Inflammatory macrophage treated with lipopolysaccharide for 4 hours (primary cell): ENCODE results near the gene FAM163B.

Experiments
- DNase-seq: peaks from one replicate; pipeline ENCODE4 v3.0.0-alpha.2; 2020

FAM163B gene

DNA sequence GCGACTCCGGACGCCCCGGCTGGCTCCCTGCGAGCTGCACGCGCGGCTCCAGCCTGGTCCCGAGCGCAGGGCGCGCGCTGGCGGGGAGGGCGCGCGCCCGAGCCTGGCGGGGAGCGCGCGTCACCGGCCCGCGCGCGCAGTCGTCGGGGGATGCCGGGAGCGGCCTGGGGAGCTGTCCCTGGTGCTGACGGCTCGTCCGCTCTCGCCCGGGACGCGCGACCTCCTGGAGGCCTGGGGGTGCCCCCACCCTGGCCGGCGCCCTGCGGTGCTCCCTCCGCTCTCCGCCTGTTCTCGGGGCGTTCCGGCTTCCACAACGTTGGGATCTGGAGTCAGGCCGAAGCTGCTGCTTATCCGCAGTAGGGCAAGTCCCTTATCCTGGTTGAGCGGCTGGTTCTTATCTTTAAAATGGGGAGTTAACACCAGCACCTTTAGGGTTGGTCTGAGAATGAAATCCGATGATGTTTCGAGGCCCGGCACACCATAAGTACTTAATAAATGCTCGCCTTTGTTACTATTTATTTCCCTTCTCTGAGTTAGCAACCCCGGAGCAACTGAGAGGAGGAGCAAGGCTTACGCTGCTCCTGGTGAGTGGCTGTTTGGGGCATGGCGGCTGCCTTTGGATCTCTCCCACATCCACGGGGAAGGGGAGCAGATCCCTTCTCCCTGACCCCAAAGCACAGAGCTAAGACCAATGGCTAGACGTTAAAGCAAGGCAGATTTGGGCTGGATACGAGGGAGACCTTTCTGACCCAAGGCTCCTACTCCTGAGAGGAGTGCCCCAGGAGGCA, at the start of gene FAM163B:
Gene FAM163B, minus strand, starts transcription at position 79 of the 788 bp plus-strand sequence. CDS start 29,166 bp downstream, outside the sequence.
- no peak for DNase-seq

DNA sequence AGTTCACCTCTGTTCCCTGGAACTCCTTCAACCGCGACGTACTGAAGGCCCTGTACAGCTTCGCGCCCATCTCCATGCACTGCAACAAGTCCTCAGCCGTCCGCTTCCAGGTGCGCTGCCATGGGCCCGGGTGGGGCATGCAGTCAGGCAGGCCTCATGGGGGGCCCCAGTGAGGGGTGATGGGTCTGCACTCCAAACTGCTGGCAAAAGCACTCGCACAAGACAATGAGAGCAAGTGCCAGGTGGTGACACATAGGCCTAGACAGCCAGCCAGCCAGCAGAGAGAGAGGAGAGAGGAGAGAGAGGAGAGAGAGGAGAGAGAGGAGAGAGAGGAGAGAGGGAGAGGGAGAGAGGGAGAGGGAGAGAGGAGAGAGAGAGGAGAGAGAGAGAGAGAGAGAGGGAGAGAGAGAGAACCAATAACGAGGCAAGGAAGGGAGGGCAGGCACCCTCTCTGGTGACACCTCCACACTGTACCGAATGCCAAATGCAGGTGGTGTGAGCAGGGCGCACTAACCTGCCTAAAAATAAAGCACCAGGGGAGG, 48.0 kb upstream of the FAM163B start:
- DNase-seq, result no peak

DNA sequence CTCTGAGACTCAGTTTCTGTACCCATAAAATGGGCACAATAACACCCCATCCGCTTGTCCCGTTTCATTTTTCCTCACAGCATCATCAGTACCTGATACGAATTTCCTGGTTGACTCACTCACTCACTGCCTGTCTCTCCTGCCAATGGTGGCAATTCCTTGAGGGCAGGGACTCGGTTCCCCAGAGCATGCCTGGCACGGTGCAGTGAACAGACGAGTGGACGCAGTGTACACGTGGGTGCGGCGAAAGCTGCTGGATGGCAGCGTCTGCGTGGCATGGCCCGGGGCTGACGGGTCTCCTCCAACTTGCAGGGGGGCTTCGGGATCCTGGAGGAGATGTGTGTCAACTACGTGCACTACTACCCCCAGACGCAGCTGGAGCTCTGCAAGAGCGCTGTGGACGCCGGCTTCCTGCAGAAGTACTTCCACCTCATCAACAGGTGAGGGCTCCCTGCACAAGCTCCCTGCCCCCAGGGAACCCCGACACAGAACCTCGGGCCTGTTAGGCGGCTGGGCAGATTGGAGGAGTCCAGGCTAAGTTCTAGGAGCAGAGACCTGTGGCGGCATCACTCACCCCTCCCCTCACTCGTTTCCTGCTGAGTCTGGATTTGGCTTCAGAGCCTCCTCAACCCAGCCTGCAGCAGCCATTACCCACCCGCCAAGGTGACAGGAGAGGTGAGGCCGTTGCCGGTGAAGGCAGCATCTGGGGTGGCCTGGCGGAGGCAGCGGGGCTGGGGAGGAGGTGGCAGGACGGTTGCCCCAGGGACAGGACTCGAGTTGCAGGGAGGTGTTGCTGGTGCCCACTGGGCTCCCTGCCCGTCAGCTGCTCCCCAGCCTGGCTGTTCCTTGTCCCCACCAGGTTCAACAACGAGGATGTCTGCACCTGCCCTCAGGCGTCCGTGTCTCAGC, 47.3 kb upstream of the FAM163B start:
- DNase-seq, result no peak

DNA sequence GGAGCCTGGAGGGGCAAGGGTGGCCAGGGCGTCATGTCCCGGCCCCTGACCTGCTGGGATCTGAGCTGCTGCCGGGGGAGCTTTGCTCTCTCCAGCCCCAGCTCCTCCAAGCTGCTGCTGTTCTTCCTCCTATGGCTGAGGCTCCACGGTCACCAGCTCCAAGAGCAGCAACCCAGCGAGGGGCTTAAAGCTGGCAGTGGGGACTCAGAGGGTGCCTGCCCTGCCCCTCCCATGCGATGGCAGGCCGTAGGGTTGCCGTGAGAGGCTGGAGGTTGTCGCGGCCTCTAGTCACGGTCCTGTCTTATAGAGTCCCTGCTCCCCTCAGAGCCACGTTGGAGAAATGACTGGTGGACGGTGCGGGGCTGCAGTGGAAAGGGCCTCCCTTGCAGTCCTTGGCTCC, 46.5 kb upstream of the FAM163B start:
- DNase-seq, result no peak

DNA sequence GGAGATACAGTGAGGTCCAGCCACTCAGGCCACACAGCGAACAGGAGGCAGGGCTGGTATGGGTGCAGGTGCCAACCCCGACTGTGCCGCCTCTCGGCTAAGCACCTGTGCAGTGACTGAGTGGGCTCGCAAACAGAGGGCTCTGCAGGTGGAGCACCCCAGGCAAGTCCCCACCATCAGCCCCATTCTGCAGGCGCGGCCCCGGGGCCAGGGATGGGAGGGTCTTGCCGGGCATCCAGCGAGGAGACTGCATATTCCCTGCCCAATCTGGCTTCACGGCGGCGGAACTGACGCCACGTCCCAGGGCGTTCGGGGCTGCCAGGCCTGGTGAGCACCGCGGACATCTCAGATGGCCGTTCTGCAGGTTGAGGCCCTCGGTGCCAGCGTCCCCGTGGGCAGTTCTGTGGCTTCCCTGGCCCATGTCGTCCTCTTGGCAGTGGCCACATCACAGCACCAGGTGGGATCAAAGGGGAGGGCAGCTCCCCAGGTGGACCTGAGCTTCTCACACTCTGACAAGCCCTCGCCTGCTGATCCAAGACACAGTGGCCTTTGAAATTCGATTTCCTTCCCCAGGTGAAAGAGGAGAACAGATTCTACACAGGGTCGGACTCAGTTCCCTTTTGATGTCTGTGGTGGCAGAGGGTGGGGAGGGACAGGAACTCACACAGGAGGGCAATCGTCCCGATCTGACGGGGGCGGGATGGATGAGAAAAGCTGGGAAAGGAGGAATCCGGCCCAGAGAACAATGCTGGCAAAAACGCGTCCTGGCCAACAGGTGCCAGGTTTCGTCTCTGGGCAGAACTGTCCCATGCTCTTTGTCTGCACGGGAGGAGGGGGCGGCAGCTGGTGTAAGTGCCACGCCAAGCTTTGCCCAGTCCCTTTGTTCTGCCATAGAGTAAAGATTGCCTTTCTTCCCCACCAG, 45.8 kb upstream of the FAM163B start:
- DNase-seq, result no peak

DNA sequence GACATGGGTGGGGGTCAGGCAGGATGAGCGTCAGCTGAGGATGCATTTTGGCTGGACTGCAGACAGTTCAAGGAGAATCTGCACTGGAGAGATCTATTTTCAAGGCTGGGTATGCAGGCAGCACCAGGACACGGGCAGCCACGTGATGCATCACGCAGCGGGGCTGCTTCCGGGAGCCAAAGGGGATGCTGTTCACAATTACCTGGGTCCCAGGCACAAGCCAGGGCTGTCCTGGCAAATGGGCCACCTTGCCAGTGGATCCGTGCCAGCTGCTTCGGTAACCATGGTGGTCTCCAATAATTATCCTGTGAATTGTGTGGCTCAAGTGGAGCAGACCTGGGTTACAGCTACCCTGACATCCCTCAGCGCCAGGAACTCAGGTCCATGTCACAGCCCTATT, 44.4 kb upstream of the FAM163B start:
- no peak for DNase-seq

DNA sequence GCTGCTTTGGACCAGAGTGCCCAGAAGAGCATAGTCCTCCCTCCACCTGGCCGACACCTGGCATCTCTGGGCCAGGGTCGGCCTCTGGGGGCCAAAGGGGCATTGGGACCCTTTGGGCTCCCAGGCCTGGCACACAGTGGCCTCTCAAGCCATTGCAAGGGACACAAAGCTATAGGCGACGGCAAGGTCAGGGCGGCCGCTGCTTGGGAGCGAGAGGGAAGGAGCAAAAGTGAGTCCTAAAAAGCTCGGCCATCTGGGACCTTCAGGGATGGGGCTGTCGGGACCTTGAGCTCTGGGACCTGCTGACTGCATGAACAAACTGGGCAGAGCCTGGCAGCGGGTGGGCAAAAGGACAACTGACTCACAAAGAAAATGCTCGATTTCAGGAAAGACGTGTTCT, 40.8 kb upstream of the FAM163B start:
- DNase-seq, result no peak

DNA sequence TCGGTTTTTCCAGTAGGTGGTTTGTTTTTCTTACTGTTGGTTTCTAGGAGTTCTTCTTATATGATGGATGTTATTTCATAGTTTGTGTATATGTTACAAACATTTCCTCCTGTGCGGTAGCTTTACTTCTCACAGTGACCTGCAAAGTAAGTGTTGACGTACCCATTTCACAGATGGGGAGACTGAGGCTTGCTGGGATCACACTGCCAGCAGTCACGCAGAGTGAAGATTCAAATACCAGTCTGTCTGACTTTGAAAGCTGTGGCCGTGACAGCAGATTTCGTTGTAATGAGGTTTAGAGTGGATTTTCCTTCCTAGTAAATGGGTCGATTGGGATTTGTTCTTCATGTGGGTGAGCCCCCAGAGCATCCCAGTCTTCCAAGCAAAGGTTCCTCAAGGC, 40.0 kb upstream of the FAM163B start:
- no peak for DNase-seq

DNA sequence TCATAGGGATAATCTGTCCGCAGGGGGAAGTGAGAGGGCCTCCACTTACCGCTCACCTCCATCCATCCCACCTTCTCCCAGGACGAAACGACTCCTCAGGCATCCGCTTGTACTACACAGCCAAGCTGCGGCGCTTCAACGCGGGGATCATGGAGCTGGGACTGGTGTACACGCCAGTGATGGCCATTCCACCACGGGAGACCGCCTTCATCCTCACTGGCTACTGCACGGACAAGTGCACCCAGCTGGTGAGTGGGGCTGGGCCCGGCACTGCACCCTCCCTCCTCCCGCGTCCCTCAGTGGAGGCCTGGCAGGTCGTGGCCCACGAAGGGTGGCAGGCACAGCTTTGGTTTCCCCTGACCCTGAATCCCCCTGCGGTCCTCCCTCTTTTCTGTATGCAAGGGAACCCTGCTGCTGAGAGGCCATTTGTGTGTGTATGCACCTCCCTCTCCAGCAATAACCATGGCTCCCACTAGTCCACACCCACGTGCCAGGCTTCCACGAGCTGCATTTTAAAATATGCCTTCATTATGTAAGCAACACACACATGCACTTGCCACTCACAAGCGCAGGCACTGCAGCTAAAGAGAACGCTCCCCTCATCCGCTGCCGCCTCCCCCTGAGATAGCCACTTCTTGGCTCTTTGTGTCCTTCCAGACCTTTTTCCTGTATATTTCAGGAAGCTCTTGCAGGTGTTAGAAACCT, 38.7 kb upstream of the FAM163B start:
- DNase-seq, result no peak

DNA sequence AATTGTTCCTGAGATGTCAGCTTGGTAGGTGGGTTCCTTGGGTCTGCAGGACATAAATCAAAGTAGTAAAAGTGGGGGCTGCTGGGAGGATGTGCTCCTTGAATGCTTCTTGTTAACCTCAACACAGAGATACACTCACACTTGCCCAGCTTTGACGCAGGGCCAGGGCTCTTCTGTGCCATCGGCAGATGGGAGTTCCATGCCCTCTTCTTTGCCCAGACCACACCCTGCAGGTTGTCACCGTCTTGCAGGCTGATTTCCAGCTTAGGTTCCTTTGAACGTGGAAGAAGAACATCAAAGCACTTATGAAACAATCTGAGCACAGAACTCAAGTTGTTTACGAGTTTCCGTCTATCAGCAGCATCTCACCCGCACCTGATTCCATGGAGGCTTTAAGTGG, 38.0 kb upstream of the FAM163B start:
- DNase-seq, result no peak

DNA sequence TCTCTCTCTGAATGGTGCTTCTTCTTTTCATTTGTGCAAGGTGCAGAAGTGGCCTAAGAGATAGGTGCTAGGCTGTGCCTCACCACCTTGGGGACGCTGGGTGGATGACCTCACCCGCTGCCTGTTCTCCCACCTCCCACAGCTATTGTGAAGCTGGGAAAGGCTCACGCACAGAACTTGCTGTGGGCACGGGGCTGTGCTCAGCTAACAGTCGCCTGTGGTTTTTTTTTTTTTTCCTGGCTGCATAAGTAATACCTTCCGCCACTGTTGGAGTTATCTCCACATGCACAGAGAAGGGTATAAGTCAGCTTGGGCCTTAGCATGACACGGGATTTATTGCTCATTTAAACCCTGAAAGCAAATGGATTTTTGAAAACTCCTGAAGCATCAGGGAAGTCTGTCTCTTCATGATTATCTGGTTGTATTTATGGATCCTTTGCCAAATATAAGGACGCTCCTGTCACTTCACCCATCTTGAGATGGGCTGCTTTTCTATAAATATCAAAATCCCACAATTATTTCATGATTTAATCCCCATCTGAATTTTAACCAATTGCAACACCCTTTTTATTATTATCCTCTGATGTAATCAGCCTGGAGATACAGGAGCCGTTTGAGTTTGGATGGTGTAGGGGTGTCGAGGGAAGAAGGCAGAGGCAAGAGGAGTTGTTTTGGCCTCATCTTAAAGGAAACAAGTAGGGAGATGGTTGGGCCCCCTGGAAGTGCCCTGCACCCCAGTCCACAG, 36.0 kb upstream of the FAM163B start:
- no peak for DNase-seq

DNA sequence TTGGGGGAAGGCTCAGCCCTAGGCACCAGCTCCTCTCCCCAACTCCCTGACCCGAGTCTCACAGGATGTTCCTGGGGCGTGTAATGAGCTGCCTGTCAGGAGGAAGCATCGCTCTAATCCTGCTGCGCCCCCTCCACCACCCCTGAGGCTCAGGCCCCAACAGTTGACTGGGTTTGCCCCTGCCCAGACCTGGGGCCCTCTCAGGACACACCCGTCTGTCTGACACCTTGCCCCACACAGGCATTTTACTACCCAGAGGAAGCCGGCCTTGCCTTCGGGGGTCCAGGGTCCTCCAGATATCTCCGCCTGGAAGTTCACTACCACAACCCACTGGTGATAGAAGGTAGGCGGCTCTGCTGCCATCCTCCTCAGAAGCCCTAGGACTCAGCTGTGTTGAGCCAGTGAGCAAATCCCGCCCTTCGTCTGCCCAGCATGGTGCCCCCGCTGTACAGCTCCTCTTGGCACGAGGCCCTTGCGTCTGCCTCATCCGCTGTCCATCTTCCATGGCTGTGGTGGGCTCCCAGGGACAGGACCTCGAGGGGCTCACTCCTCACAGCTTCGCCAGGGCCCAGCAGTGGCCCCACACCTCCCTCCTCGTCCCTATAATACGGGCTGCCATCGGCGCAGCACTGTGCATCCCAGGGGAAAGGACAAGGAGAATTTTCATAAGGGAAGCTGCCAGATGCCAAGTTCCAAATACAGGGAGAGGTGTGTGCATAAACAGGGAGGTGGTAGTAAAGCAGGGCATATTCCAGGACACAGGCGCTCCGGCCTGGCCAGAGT, 35.0 kb upstream of the FAM163B start:
- no peak for DNase-seq

DNA sequence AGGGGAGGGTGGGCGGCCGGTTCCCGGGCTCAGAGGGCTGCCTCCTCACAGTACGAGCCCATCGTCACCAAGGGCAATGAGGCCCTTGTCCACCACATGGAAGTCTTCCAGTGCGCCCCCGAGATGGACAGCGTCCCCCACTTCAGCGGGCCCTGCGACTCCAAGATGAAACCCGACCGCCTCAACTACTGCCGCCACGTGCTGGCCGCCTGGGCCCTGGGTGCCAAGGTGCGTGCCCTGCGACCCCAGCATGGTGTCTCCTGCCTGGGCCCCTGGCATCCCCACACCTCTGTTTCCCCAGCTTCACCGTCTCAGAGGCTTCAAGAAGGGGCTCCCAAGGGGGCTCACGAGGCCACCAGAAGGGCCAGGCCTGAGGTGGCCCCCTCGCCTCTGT, 34.2 kb upstream of the FAM163B start:
- no peak for DNase-seq

DNA sequence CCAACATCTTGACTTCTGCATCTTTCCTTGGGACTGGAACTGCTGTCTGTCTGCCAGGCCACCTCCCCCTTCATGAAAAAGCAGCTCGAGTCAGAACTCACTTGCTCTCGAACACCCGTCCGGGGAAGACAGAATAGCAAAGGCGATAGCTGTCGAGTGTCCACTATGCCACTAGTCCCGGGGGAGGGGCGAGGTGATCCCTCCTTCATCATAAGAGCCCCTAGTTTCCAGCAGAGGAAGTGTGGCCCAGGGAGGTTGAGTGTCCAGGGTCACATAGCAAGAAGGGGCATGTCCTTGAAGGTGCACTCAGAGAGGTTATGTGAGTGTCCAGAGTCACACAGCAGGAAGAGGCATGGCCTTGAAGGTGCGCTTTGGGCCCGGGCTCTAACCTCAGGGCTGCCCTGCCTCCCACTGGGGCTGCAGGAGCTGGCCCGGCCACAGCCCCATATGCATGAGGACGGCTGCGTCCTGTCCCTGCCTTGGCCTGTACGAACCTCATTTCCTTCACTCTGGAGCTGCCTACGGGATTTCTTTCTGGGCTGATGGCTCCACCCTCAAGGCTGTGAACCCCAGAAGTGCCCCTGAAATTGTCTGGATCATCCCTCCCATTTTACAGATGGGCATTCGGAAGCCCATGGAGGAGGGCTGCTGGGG, 33.6 kb upstream of the FAM163B start:
- DNase-seq, result no peak

DNA sequence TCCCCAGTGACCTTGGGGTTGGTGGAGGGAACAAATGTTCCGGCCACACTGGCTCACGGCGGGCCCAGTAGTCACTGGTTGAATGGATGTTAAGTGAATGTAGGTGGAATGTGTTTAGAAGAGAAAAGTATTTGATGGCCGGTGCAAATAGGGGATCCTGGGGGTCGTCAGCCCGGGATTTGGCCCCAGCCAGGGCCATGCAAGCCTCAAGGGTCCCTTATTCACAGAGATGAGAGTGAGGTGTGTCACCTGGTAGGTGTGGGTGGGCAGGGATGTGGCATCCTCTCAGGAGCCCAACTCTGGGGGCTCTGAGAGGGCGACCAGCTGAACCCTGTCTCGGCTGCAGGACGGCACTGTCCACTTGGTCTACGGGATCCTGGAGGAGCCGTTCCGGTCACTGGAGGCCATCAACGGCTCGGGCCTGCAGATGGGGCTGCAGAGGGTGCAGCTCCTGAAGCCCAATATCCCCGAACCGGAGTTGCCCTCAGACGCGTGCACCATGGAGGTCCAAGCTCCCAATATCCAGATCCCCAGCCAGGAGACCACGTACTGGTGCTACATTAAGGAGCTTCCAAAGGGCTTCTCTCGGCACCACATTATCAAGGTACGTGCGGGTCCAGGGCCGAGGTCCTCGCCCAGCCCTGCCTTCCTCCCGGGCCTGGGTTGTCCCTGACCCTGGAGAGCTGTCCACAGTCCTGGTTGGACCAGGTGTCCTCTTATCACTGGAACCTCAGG, 32.8 kb upstream of the FAM163B start:
- DNase-seq, result no peak

DNA sequence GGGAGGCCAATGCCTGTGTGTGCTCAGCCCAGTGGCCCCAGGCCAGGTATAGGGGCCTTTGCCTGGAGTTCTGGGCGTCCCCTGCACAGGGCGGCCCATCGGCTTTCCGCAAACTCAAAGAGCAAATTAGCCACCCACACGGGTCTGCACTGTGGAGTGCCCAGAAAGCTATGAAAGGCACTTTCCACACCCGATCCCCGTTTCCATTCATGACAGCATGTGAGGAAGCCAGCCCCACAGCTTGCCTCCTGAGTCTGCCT, 32.1 kb upstream of the FAM163B start:
- no peak for DNase-seq

DNA sequence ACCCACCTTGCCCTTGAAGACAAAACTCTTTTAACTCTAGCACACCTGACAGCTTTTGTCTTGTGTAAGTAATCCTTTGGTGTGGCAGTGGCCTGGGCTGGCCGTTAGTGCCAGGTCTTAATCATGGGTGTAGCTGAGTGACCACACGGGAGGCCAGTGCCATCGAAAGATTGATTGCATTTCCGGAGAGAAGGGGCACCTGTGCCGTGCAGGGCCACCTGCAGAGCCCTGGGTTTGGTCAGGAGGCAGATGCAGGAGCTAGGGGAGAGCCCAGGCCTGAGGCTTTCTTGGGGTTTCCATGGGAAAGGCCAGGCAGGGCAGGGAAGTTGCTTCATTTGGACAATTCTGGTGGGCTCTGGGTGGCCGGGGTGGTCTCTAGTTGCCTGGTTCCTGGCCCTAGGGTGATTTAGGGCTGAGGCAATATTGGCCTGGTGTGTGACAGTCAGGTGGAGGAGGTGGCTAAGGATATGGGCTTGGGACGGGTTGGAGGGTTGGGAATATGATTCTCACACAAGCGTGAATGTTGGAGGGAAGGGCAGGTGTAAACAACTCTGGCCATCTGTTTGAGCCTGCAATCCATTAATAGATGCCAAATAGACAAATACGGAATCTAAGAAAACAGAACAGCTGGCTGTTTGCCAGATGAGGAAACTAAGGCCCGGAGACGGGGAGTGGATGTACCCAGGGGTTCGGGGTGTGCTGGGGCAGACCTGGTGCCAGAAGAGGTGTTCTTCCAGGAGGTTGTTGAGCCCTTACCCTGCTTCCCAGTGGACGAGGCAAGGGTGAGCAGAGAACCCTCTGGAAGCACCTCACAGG, 31.6 kb upstream of the FAM163B start:
- DNase-seq, result no peak

DNA sequence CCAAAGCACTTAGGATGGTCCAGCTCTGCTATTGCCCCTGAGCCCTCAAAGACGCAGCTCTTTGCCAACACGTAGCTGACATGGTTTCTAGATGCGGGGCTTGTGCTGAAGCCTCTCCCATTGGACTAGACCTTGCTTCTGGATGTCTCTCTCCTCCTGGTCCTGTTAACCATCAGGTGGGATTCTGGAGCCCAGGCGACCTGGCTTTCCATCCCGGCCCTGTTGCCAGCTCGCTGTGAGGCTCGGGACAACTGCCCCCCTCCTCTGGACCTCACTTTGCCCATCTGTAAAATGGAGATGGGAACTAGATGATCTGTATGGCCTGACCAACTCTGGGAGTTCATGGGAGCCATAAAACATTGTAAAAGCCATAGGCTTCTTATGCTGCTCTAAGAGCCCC, 31.0 kb upstream of the FAM163B start:
- DNase-seq, result no peak

DNA sequence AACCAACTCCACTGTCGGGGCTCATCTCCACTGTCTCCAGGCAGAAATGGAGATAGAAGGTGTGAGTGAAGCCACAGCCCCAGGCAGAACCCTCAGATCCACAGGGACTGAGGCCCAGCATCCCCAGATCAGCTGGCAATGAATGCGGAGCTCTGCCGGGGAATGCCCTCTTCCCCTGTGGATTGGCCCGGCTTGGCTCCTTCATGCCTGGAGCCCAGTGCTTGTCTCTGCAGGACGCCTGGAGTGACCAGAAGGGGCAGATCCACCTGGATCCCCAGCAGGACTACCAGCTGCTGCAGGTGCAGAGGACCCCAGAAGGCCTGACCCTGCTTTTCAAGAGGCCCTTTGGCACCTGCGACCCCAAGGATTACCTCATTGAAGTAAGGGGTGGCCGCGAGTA, 30.4 kb upstream of the FAM163B start:
- DNase-seq, result no peak
